GM19043 (cell line): ENCODE results near the gene ULK4.
"Not testable (repeated sequence)": the region's sequence is repeated elsewhere in the genome, so short reads cannot be mapped to it uniquely, and the experiment has no call there.

Source experiments
- ATAC-seq: cut with Tn5 transposase; IDR thresholded peaks from one replicate; pipeline ENCODE4 v1.9.1; 2021; ENCODE audit warnings: low read depth; ENCODE audit not compliant: unreplicated experiment

Gene ULK4

DNA sequence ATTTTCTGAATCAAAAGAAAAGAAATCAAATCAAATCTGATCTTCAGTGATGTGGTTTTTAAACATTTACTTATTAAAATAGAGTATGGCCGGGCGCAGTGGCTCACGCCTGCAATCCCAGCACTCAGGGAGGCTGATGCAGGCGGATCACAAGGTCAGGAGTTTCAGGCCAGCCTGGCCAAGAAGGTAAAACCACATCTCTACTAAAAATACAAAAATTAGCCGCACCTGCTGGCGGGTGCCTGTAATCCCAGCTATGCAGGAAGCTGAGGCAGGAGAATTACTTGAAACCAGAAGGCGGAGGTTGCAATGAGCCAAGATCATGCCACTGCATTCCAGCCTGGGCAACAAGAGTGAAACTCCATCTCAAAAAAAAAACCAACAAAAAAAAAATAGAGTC lies 169.1 kb downstream of the ULK4 start:
- no peak for ATAC-seq

DNA sequence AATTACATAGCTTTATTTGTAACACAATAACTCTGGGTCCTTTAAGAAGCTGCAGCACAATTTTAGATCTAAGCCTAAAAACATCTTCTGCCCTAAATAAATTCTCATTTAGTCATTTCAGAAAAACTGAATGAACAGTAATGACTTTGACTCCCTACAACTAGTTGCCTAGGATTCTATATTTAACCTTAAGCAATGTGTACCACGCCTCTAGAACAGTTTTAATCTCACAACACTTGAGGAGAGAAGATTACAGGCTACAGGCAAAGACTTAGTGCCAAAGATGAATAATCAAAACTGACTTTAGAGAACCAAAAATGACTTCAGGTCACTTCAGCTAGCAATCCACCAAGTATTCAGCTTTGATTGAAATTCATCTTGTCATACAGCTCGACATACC lies 192.8 kb downstream of the ULK4 start:
- ATAC-seq, result no peak

DNA sequence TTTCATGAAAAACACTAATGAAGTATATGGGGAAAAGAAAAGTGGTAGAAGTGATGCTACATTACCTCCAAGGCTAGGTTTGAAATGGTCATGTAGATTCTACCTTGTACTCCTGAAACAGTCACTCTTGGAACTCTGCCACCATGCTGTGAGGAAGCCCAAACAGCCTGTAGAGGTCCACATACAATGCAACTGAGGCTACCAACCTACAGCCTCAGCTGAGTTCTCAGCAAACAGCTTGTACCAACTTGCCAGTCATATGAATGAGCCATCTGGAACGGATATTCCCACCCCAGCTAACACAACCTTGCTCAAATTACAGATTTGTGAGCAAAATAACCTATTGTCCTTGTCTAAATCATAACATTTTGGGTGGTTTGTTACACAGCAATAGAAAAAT lies 193.5 kb downstream of the ULK4 start:
- ATAC-seq, result no peak

DNA sequence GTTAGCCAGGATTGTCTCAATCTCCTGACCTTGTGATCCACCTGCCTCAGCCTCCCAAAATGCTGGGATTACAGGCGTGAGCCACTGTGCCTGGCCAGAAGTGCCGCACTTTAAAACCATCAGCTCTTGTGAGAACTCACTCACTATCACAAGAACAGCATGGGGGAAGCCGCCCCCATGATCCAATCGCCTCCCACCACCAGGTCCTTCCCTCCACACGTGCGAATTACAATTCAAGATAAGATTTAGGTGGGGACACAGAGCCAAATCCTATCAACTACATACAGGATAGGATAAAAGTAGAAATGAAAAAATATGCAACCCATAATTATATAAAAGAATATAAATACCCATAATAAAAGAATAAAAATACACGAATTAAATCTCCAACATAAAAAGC lies 199.0 kb downstream of the ULK4 start:
- not testable (repeated sequence) for ATAC-seq

DNA sequence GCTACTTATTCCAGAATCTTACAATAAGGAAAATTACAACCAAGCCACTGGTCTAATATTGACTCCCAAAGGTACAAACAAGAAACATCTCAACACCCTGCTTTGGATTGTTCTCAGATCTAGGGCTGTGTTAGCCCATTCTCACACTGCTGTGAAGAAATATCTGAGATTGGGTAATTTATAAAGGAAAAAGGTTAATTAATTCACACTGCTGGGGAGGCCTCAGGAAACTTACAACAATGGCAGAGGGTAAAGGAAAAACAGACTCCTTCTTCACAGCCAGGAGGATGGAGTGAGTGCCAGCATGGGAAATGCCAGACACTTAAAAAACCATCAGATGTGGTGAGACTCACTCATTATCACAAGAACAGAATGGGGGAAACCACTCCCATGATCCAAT lies 208.3 kb downstream of the ULK4 start:
- ATAC-seq, result no peak

DNA sequence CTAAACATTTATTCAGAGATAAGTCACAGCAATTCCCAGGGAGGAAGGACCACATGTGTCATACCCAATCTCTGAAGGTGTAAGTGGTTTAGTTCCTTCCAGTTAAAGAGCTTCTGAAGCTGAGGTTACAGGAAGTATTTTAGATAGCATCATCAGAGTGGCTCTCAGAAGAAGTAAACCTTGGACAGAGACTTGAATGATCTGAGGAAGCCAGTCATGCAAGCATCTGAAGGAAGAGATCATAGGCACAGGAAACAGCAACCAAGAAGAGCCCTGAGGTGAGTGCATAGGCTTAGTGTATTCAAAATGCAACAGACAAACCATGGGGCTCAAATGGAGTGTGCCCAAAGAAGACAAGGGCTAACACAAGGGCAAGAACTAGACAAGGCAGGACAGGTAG lies 210.3 kb downstream of the ULK4 start:
- no peak for ATAC-seq

DNA sequence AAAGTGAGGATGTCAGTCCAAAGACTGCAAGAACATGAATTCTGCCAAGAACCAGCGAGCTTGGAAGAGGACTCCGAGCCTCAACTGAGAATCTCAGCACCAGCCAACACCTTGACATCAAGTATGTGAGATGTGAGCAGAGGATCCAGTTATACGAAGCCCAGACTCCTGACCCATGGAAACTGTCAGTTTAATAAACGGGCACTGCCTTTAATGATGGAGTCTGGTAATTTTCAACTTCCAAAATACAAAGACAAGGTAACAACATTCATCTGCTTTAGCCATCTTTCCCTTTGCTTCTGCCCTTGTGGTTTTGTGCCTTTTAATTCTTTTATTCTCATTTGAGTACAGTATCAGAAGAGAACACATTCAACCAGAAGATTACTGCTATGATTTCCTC lies 211.9 kb downstream of the ULK4 start:
- ATAC-seq, result no peak

DNA sequence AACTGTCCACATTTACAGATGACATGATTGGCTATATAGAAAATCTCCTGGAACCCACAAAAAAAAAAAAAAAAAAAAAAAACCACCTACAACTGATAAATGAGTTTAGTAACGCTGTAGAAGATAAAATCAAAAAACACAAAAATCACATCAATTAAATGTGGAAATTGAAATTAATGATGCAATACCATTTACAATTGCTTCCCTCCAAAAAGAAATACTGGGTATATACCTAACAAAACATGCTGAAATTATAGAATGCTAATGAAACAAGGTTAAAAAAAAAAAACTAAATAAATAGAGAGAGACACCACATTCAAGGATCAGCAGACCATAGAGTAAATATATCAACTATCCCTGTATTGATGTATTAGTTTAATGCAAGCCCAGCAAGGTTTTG lies 215.7 kb downstream of the ULK4 start:
- ATAC-seq, result no peak

DNA sequence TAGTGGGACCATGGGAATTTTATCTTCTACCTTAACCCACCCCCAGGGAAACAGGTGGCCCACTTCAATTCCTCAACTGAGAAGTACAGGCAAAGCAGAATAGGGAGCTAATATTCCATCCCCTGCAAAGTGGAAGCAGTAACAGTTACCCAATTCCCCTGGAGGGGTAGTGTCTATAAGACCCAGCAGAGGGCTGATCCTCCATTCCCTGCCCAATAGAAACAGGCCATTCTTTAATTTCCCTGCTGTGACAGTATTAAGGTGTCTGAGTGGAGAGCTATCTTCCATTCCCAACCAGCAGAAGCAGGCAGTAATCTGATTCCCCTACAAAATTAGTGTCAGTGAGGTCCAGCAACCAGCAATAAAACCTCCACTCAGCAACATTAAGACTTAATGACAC lies 219.8 kb downstream of the ULK4 start:
- ATAC-seq, result no peak

DNA sequence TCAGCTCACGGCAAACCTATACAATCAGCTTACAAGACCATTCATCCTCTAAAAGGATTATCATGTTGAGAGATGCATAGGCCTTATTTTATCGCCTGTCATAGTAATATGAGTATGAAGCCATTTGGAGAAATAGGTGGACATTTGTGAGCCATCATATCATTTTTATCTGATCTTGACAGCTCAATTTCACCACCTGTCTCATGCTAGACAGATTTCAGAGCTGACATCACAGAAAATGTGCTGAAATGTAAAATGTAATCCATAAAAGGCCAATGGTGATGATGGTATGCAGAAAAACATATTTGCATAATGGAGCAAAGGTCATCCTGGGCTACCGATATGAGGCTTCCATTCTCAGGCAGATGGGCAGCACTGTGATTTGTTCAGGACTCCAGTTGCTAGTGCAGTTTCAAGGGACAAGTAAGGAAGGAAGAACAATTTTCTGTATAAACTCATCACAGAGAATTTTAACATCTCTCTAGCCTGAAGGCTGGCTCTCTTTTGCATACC lies 221.5 kb downstream of the ULK4 start:
- ATAC-seq, result no peak

DNA sequence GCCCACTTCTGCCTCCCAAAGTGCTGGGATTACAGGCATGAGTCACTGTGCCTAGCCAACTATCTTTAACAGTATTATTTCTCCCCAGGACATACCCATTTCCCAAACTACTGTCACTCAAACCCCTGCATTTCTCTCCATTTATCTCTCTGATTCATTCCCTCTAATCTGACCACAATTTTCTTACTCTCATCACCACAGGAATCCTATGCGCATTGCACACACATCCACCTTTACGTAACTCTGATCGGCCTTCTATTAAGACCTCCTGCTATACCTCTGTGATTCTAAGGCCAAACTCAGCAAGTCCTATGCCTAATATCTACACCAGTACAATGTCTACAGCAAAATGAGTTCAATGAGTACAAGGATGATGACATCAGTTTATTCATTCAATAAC lies 235.0 kb downstream of the ULK4 start:
- no peak for ATAC-seq

DNA sequence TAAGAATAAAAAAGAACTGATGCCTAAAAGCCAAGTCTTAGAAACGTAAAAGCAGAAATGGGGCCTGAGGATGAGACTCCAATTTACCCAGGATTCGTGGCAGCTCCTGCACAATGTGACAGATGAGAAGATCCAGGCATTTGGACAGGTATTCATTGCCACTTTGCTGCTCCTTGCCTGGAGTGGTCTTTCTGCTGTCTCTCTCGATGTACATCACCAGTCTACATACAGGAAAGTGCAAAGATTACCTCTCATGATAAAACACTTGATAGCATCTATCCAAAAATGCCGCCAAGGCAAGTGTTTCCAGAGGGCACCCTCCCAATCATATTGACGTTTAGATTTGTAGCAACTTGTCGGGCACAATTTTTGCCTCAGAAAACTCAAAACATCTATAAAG lies 244.3 kb downstream of the ULK4 start:
- no peak for ATAC-seq

DNA sequence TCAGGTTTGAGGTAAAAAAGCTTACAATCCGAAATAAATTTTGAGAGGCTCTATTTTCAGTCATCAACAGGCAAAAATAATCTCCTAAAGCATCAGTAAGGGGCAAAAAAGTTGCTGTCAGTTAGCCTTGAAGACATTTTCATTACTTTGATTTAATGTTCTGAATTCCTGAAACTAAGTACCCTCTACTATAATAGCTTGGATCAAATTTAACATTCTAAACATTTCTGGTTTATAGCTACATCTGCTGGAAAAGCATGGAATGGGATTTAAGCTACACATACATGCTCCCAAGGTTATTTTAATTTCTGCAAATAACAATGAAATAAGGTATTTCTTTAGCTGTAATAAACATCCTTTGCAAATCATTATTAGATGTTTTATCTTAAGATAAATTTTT lies 245.4 kb downstream of the ULK4 start:
- ATAC-seq, result no peak

DNA sequence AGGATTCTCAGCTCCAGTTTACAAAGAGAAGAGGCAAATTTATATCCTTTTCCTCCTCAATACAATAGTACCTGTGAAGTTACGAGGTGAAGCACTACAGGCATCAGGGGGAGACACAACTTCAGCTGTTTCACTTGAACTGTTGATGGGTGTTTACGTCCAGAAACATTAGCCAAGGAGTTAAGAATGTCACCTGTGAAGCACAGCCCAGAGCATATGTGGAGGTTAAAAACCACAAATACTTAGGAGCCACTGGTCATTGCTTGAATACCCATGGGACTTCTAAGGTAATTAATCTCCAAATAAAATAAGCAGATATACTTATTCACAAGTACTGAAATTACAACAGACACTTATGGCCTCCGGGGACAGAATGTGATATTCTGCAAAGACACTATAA lies 246.5 kb downstream of the ULK4 start:
- ATAC-seq, result no peak

DNA sequence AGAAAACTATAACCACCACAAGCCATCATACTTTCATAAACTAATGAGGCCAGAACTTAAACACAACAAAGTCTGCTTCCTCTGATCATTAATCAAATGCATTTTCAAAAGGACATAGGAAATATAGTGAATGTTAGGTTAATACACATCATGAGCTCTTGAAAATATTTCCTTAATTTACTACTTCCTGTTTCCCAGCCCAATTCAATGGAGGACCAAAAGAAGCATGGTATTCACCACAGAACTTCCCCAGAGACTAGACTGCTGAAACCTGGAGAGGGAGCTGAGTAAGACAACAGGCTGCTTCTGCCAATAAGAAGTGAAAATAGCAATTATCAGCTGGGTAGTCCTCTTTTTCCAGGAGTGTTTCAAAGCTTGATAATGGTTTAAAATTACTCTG lies 250.3 kb downstream of the ULK4 start:
- ATAC-seq, result no peak

DNA sequence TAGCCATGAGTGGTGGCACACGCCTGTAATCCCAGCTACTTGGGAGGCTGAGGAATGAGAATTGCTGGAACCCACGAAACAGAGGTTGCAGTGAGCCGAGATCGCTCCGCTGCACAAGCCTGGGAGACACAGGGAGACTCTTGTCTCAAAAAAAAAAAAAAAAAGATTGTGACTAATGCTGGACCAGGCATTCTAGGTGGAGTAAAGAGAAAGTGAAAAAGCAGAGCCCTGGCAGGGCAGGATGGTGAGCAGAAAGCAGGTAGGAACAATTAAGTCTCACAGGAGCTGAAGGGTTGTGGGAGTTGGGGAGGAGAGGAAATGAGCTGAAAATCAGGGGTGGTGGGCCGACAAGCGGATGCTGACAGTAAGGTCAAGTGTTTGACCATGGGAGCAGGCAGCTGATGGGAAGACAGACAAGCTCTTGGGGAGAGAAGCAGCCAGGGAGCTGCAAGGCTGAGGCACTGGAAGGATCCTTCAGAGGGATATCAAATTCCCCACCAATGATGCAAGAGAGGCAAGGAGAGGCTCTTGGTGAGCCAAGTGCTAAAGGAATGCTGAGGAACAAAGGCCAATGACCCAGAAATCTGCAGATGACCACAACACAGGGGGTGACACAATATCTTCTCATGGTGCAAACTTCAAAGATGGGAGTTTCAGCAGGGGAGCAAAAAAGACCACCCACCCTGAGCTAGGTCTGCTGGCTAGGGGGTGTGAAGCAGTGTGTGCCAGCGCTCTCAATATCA lies 251.1 kb downstream of the ULK4 start:
- no peak for ATAC-seq

DNA sequence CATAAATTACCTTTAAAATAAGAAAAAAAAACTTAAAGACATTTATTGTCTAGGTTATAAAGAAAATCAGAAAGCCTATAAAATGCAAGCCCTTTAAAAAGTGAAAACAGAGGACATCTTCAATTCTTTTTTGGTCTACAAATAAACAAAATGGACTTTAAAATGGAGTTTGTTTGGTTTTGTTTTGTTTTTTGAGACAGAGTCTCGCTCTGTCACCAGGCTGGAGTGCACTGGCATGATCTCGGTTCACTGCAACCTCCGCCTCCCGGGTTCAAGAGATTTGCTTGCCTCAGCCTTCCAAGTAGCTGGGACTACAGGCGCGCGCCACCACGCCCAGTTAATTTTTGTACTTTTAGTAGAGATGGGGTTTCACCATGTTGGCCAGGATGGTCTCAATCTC lies 252.7 kb downstream of the ULK4 start:
- not testable (repeated sequence) for ATAC-seq

DNA sequence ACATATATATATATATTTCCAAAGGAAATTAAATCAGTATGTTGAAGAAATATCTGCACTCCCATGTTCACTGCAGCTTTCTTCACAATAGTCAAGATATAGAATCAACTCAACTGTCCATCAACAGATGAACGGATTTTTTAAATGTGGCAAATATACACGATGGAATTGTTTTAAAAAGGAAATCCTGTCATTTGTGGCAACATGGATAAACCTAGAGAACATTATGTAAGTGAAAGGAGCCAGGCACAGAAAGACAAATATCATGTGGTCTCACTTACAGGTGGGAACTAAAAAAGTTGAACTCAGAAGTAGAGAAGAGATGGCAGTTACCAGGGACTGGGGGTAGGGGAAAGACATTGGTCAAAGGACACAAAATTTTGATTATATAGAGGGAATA lies 253.7 kb downstream of the ULK4 start:
- ATAC-seq, result no peak

DNA sequence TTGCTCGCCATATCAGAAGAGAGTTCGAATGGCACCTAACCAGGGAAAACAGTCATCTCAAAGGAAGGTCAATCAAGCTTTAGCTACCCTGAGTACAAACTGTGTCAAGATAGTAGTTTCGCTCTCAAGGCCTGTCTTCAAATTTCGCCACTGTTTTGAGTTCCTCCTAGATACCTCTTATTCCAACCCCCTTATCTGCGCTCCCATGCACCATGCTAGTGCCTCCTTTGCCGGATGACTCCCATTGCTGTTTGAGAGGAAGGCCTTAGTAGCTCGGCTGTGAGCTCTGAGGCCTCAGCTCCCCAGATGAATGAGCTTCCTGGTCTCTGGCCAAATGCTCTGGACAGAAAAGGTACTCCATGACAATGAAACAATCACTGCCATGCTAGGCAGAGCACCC lies 256.0 kb downstream of the ULK4 start:
- no peak for ATAC-seq

DNA sequence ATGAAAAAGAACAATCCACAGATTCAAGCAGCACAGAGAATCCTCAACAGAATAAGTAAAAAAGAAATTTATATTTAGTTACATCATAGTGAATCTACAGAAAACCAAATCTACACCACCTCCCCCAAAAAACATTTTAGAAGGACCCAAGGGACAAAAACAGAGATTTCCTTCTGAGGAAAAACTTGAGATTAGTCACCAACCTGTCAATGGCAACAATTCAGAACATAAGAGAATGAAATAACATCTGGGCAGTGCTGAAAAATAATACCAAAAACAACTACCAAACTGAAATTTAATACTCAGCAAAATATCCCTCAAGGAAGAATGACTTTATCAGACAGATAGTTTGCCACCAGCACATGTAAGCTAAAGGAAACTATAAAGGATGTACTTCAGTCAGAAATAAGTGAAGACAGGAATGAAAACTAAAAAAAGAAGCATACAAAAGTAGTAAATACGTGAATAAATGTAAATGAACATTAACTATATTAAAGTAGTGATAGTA lies 260.7 kb downstream of the ULK4 start:
- no peak for ATAC-seq

DNA sequence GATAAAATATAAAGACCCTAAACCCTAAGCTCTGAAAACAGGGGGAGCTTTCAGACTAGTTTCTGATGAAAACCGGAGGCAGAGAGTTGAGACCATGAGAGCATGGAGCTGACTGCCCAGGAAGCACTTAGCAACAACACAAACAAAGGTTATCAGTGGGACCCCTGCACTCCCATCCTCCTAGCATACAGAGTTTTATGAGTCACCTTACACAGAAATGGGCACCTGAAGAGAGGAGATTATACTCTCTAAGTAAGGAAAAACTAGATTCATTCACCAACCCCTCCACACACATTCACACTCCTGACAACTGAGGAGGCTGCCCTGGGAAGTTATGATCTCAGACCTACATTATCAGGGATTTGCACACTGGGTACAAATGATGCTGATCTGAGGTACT lies 261.7 kb downstream of the ULK4 start:
- ATAC-seq, result no peak

DNA sequence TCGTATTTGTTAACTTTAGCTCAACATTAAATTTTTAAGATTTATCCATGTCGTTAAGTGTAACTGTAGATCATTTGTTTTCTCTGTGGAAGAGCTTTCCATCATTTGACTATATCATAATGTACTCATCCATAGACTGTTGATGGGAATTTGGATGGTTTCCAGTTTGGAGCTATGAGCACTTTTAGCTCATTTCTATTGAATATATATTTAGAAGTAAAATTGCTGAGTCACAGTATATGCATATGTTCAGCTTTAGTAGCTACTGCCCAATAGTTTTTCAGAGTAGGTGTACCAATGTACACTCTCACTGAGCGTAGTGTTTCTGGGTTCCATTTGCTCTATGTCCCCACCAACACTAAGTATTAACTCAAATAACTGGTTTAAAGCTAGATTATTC lies 263.0 kb downstream of the ULK4 start:
- no peak for ATAC-seq

DNA sequence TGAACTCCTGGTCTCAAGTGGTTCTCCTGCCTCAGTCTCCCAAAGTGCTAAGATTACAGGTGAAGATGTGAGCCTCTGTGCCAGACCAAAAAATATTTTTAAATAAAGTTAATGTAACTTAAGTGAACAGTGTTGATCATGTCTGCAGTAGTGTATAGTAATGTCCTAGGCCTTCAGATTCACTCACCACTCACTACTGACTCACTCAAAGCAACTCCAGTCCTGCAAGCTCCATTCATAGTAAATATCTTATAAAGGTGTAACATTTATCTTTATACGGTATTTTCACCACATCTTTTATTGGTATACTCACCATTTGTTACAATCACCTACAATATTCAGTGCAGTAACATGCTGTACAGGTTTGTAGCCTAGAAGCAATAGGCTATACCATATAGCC lies 264.2 kb downstream of the ULK4 start:
- no peak for ATAC-seq
